Caki2 (cell line): ENCODE measurements around the gene OPA1. TPM values are rescaled to one million over a fixed set of nuclear protein-coding genes. Genes with fewer than 3 reads are reported as not detected.
A peak's percentile ranks its signal among the peaks of the same experiment; 100 is the strongest.

Source experiments
- DNase-seq: peaks from one replicate; pipeline ENCODE4 v3.0.0-alpha.2; 2015; ENCODE audit warnings: low read depth
- in situ Hi-C: cut with HindIII; loops from 2 replicates; pipeline ENCODE4 v1.10.0; 2016; ENCODE audit warnings: low sequenced_read_pairs, low pct_unique_long_range_greater_than_20kb, mixed read lengths
- total RNA-seq: library from RNA; depleted of rRNA; stranded (reverse); fragments of >200 nt; shearing (Covaris generic); gene quantifications from 2 replicates; pipeline ENCODE4 v1.2.3, GENCODE V29; 2014; ENCODE audit warnings: low replicate concordance

OPA1 gene
- total RNA-seq, 1 experiment from 2014 or later = 25.0 TPM

- in situ Hi-C loops = no loop called here
- DNase-seq = no peak
Measured at GRCh38 chr3:193720169-193720568, 127.2 kb downstream of the OPA1 start.

- in situ Hi-C loops = no loop called here
Measured at GRCh38 chr3:193722566-193722965, 129.6 kb downstream of the OPA1 start.

GRCh38 chr3:193727089-193727488, 134.1 kb downstream of the OPA1 start:
- DNase-seq = no peak
- in situ Hi-C loops = no loop called here

More at GRCh38 chr3:193722566-193722965, 129.6 kb downstream of the OPA1 start:
- no peak for DNase-seq

- DNase-seq = no peak
- in situ Hi-C loops = no loop called here
Measured at GRCh38 chr3:193728429-193729087, 135.6 kb downstream of the OPA1 start.

GRCh38 chr3:193729088-193729465, 136.1 kb downstream of the OPA1 start:
- no peak for DNase-seq
- in situ Hi-C loops = no loop called here

- in situ Hi-C loops = no loop called here
- no peak for DNase-seq
Measured at GRCh38 chr3:193729601-193730000, 136.6 kb downstream of the OPA1 start.

GRCh38 chr3:193730511-193730910, 137.5 kb downstream of the OPA1 start:
- DNase-seq = no peak
- in situ Hi-C loops = no loop called here

- DNase-seq = no peak
- in situ Hi-C loops = no loop called here
Measured at GRCh38 chr3:193730976-193731375, 138.0 kb downstream of the OPA1 start.

GRCh38 chr3:193731656-193732055, 138.6 kb downstream of the OPA1 start:
- in situ Hi-C loops = no loop called here
- DNase-seq = no peak

- peak; percentile 64 for DNase-seq
- in situ Hi-C loops = no loop called here
Measured at GRCh38 chr3:193732391-193732790, 139.4 kb downstream of the OPA1 start.

GRCh38 chr3:193732827-193733226, 139.8 kb downstream of the OPA1 start:
- DNase-seq = no peak
- in situ Hi-C loops = no loop called here

GRCh38 chr3:193734737-193735366, 141.8 kb downstream of the OPA1 start:
- in situ Hi-C loops = no loop called here
- DNase-seq = no peak

GRCh38 chr3:193735850-193736249, 142.8 kb downstream of the OPA1 start:
- in situ Hi-C loops = no loop called here
- no peak for DNase-seq

GRCh38 chr3:193736616-193737015, 143.6 kb downstream of the OPA1 start:
- in situ Hi-C loops = no loop called here
- DNase-seq = no peak

GRCh38 chr3:193737191-193737751, 144.3 kb downstream of the OPA1 start:
- no peak for DNase-seq
- in situ Hi-C loops = no loop called here

- DNase-seq = no peak
- in situ Hi-C loops = no loop called here
Measured at GRCh38 chr3:193742628-193743027, 149.6 kb downstream of the OPA1 start.

GRCh38 chr3:193743702-193744047, 150.7 kb downstream of the OPA1 start:
- DNase-seq = no peak
- in situ Hi-C loops = no loop called here

- in situ Hi-C loops = no loop called here
- DNase-seq = peak; percentile 69
Measured at GRCh38 chr3:193744048-193744821, 151.2 kb downstream of the OPA1 start.
